GM23338 (cell line): ENCODE results near the gene MESP2. TPM values are rescaled to one million over a fixed set of nuclear protein-coding genes. Genes with fewer than 3 reads are reported as not detected.
A peak's percentile ranks its signal among the peaks of the same experiment; 100 is the strongest.

Source experiments
- ATAC-seq: fragments of 200-7000 bp; cut with Tn5 transposase; 3 replicates; pipeline ENCODE4 v1.9.1; 2020
- DNase-seq: peaks from one replicate; pipeline ENCODE4 v3.0.0-alpha.2; 2015; ENCODE audit warnings: low spot score
- H2AFZ ChIP-seq: fragments of 200-600 bp; sonication (generic); 2 replicates; pipeline ENCODE4 v1.8.0; 2016; ENCODE audit warnings: antibody characterized with exemption, mild to moderate bottlenecking, moderate library complexity
- H3F3A ChIP-seq: fragments of 200-600 bp; sonication (generic); replicated peaks from 2 replicates; pipeline ENCODE4 v1.8.0; 2017; ENCODE audit warnings: antibody characterized with exemption, mixed run types, low read depth
- H3K27ac ChIP-seq: fragments of 200-600 bp; sonication (generic); 2 replicates; pipeline ENCODE4 v1.6.1; 2016; ENCODE audit warnings: low read depth
- H3K27me3 ChIP-seq: fragments of 200-600 bp; sonication (generic); 2 replicates; pipeline ENCODE4 v1.8.0; 2016; ENCODE audit warnings: mild to moderate bottlenecking, mixed run types, moderate library complexity; ENCODE audit not compliant: insufficient read depth
- H3K36me3 ChIP-seq: fragments of 200-600 bp; sonication (generic); 2 replicates; pipeline ENCODE4 v1.8.0; 2016; ENCODE audit warnings: mild to moderate bottlenecking; ENCODE audit not compliant: insufficient read depth
- H3K4me1 ChIP-seq: fragments of 200-600 bp; sonication (generic); 2 replicates; pipeline ENCODE4 v1.8.0; 2016; ENCODE audit warnings: mild to moderate bottlenecking, moderate library complexity; ENCODE audit not compliant: insufficient read depth
- H3K4me2 ChIP-seq: fragments of 200-600 bp; sonication (generic); 2 replicates; pipeline ENCODE4 v1.7.1; 2017; ENCODE audit warnings: mixed run types
- H3K4me3 ChIP-seq: fragments of 200-600 bp; sonication (generic); 2 replicates; pipeline ENCODE4 v1.6.1; 2016; ENCODE audit warnings: mixed run types
- H3K79me2 ChIP-seq: fragments of 200-600 bp; sonication (generic); replicated peaks from 2 replicates; pipeline ENCODE4 v1.8.0; 2017; ENCODE audit warnings: mild to moderate bottlenecking; ENCODE audit not compliant: insufficient read depth
- H3K9me2 ChIP-seq: fragments of 200-600 bp; sonication (generic); 2 replicates; pipeline ENCODE4 v1.8.0; 2017; ENCODE audit not compliant: insufficient read depth
- H4K20me1 ChIP-seq: fragments of 200-600 bp; sonication (generic); replicated peaks from 2 replicates; pipeline ENCODE4 v1.8.0; 2017; ENCODE audit warnings: mild to moderate bottlenecking; ENCODE audit not compliant: insufficient read depth
- H3K27ac Mint-ChIP-seq: 2 replicates; pipeline ENCODE4 v1.8.0; 2020; ENCODE audit warnings: inconsistent platforms, mild to moderate bottlenecking, moderate library complexity, mixed read lengths
- H3K27me3 Mint-ChIP-seq: 3 replicates; pipeline ENCODE4 v1.8.0; 2022; ENCODE audit warnings: low read depth, mild to moderate bottlenecking, moderate library complexity, mixed read lengths, inconsistent platforms; ENCODE audit not compliant: insufficient read depth, poor library complexity
- H3K36me3 Mint-ChIP-seq: 3 replicates; pipeline ENCODE4 v1.8.0; 2021; ENCODE audit warnings: low read depth, mild to moderate bottlenecking, inconsistent platforms, moderate library complexity, mixed read lengths
- H3K4me1 Mint-ChIP-seq: 3 replicates; pipeline ENCODE4 v1.8.0; 2020; ENCODE audit warnings: mild to moderate bottlenecking, inconsistent platforms, mixed read lengths
- H3K4me3 Mint-ChIP-seq: 3 replicates; pipeline ENCODE4 v1.8.0; 2021; ENCODE audit warnings: moderate library complexity, mild to moderate bottlenecking, inconsistent platforms, mixed read lengths
- H3K9me3 Mint-ChIP-seq: 3 replicates; pipeline ENCODE4 v1.8.0; 2020; ENCODE audit warnings: moderate library complexity, mild to moderate bottlenecking, inconsistent platforms, mixed read lengths
- CREB1 ChIP-seq: fragments of 250-450 bp; sonication (Bioruptor Pico); IDR thresholded peaks from 2 replicates; pipeline ENCODE4 v1.5.0; 2020; ENCODE audit warnings: low read depth, mild to moderate bottlenecking, moderate library complexity
- CTCF ChIP-seq, 2 experiments: fragments of 200-600 bp in 1 of 2; sonication (generic) in 1 of 2; conservative IDR thresholded peaks; 2 replicates each; pipeline versions ENCODE4 v1.5.1 to v1.6.1; 2016 to 2017; ENCODE audit warnings: antibody characterized with exemption in 2 of 2, low read depth in 2 of 2, mild to moderate bottlenecking in 2 of 2, moderate library complexity in 1 of 2
- EZH2phosphoT487 ChIP-seq: fragments of 200-600 bp; sonication (generic); IDR thresholded peaks from one replicate; pipeline ENCODE4 v1.8.1; 2018; ENCODE audit warnings: antibody characterized with exemption; ENCODE audit not compliant: unreplicated experiment
- JUNB ChIP-seq: IDR thresholded peaks from one replicate; pipeline ENCODE4 v1.6.1; 2016; ENCODE audit warnings: antibody characterized with exemption; ENCODE audit not compliant: unreplicated experiment
- REST ChIP-seq: IDR thresholded peaks from one replicate; pipeline ENCODE4 v1.6.1; 2018; ENCODE audit warnings: antibody characterized with exemption; ENCODE audit not compliant: unreplicated experiment
- polyA plus RNA-seq: library from polyadenylated mRNA; unstranded; fragments of >200 nt; fragmentation: Nextera tagmentation; extraction: Ambion mirVana; gene quantifications from 2 replicates; pipeline ENCODE4 v1.2.1, GENCODE V29; 2016
- total RNA-seq: library from RNA; depleted of rRNA; stranded (reverse); fragments of >200 nt; shearing (Covaris generic); gene quantifications from 2 replicates; pipeline ENCODE4 v1.2.3, GENCODE V29; 2014
- TF ChIP-seq, protein P1 (sequence below): IDR thresholded peaks from 2 replicates; pipeline ENCODE4 v1.6.1; 2016; ENCODE audit warnings: antibody characterized with exemption

The MESP2 gene
- total and polyA plus RNA-seq, 2 experiments from 2014 or later = 0.24 to 1.3 TPM

DNA sequence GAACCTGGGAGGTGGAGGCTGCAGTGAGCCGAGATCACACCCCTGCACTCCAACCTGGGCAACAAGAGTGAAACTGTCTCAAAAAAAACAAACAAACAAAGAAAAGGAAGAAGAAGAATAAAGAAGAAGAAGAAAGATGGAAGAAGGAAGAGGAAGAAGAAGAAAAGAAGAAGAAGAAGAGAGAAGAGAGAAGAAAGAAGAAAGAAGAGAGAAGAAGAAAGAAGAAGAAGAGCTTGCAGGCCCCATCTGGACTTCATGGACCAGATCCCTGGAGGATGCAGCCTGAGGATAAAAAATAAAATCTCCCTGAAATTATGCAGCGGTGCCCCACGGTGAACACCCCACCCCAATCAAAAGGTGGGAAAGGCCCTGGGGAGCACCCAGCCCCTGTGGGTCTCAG is 16.3 kb upstream of the MESP2 start:
- H2AFZ ChIP-seq = peak overlapping the region; percentile 92
- H3K79me2 ChIP-seq = no peaks in the 10 kb centered on the region
- H3K4me2 ChIP-seq = peak overlapping the region; percentile 71
- H3K4me1 Mint-ChIP-seq = peaks cover 13% of the 10 kb centered on the region
- no peak for ATAC-seq
- no peaks in the 10 kb centered on the region for H3K36me3 ChIP-seq
- no peak overlapping the region for H3K27ac ChIP-seq
- no peaks in the 10 kb centered on the region for H3F3A ChIP-seq
- H4K20me1 ChIP-seq = no peaks in the 10 kb centered on the region
- peak overlapping the region; percentile 40; the same call in 1 of the 2 replicates for H3K4me3 ChIP-seq
- no peaks in the 10 kb centered on the region for H3K9me3 Mint-ChIP-seq
- 0 out of 2 replicates have a peak, but pooled peaks cover 3% of the 10 kb centered on the region for H3K27me3 ChIP-seq
- no peaks in the 10 kb centered on the region for H3K36me3 Mint-ChIP-seq
- no peak overlapping the region for H3K4me3 Mint-ChIP-seq
- no peak overlapping the region for H3K27ac Mint-ChIP-seq
- H3K27me3 Mint-ChIP-seq = peaks cover 13% of the 10 kb centered on the region
- TF ChIP-seq, protein P1, sequence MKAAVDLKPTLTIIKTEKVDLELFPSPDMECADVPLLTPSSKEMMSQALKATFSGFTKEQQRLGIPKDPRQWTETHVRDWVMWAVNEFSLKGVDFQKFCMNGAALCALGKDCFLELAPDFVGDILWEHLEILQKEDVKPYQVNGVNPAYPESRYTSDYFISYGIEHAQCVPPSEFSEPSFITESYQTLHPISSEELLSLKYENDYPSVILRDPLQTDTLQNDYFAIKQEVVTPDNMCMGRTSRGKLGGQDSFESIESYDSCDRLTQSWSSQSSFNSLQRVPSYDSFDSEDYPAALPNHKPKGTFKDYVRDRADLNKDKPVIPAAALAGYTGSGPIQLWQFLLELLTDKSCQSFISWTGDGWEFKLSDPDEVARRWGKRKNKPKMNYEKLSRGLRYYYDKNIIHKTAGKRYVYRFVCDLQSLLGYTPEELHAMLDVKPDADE = no peak
- TF ChIP-seq JUNB (no peak), CREB1 (CRISPR knock-in tag) (no peak)
- H3K4me1 ChIP-seq = peaks cover 7% of the 10 kb centered on the region; the same call in 1 of the 2 replicates
- H3K9me2 ChIP-seq = no peaks in the 10 kb centered on the region
- no peak for DNase-seq

DNA sequence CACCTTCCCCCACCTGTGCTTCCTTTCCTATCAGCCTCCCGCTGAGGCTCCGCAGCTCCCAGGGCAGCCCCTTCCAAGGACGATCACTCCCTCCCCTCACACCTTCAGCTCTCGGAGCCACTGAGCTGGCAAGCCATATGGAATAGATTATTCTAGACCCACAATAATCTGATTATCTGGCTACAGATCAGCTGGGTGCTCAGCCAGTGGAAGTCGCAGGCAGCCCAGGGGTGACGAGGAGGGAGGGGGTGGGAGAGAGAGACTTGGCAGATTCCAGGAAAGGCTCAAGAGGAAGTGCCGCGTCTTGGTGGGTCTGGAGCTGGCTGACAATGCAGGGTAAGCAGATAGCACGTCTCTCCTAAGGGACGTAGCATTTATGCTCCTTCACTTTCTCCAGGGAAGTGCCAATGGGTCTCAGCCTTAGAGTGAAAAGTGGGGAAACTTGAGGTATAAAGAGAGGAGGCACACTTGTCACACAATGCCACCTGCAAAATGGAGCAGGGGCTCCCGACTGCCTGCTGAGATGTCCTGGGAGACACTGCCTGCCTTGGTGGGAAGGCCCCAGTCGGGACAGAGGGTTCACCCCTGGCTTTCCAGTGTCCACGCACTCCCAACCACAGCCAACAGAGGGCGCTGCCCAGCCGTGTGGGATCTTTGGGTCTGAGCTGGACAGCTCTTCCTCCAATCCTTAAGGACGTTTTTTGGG is 15.7 kb upstream of the MESP2 start:
- Histone ChIP-seq H3K4me2 (peak overlapping the region; percentile 71), H3K9me2 (no peaks in the 10 kb centered on the region), H3K27ac (no peak overlapping the region), H3K36me3 (no peaks in the 10 kb centered on the region), H3F3A (no peaks in the 10 kb centered on the region), H2AFZ (peak overlapping the region; percentile 92), H3K27me3 (no peaks in the 10 kb centered on the region), H3K4me1 (peaks cover 7% of the 10 kb centered on the region; the same call in 1 of the 2 replicates), H3K4me3 (peak overlapping the region; percentile 40), H4K20me1 (no peaks in the 10 kb centered on the region), H3K79me2 (no peaks in the 10 kb centered on the region)
- H3K27ac Mint-ChIP-seq = no peak overlapping the region
- ATAC-seq = peak; percentile 97
- peak overlapping the region; percentile 37; the same call in 1 of the 3 replicates for H3K4me3 Mint-ChIP-seq
- peak; percentile 59 for TF ChIP-seq REST
- TF ChIP-seq CTCF (conservative IDR thresholded peaks at IDR 0.05; ENCODE audit: low read depth in 2 of 2) = peak; percentile 87 to 99
- TF ChIP-seq EZH2phosphoT487 = no peak
- H3K9me3 Mint-ChIP-seq = no peaks in the 10 kb centered on the region
- no peaks in the 10 kb centered on the region for H3K36me3 Mint-ChIP-seq
- peak; percentile 86 for DNase-seq
- peaks cover 13% of the 10 kb centered on the region for H3K4me1 Mint-ChIP-seq
- H3K27me3 Mint-ChIP-seq = peaks cover 12% of the 10 kb centered on the region
